GM19193 (cell line): ENCODE results near the gene SNAI3.

Experiments
- POLR2A ChIP-seq: IDR thresholded peaks from 4 replicates; pipeline ENCODE4 v1.6.1; 2011; ENCODE audit not compliant: insufficient read depth, insufficient read length; ENCODE audit errors: extremely low read depth

The SNAI3 gene

DNA sequence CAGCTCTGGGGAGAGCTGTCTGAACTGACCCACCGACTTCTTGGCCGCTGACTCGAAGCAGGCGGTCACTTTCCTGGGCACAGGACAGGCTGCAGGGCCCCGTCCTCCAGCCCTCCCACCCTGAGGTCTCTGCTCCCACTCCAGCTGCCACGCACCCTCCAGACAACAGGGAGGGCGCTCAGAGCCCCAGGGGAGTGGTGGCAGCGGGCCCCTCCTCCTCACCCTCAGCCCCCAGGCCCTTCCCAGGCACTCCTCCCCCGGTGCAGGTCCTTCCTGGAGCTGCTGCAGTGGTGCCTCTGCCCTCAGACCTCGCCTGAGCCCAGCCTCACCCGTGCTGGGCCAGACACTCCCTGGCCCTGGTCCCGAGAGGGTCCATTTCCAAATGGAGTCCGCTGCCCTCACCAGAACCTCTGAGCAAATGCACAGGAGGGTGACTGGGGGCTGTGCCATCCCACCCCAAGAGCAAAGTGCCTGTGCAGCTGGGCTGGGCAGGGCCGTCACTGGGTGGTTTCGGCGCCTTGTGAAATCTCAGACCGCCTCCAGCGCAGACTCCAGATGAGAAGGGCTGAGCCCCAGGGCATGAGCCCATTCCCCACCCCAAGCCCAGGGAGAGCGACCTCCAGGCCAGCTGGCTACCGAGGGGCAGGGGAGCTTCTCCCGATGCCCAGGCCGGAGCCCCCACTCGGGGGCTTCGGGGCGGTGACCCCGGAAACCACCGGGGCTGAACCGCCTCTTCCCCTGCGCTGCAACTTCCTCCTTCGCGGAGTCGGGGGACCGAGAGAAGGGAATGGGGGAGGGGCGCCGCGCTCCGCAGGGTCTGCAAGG is 36.2 kb downstream of the SNAI3 start:
- no peak for TF ChIP-seq POLR2A

DNA sequence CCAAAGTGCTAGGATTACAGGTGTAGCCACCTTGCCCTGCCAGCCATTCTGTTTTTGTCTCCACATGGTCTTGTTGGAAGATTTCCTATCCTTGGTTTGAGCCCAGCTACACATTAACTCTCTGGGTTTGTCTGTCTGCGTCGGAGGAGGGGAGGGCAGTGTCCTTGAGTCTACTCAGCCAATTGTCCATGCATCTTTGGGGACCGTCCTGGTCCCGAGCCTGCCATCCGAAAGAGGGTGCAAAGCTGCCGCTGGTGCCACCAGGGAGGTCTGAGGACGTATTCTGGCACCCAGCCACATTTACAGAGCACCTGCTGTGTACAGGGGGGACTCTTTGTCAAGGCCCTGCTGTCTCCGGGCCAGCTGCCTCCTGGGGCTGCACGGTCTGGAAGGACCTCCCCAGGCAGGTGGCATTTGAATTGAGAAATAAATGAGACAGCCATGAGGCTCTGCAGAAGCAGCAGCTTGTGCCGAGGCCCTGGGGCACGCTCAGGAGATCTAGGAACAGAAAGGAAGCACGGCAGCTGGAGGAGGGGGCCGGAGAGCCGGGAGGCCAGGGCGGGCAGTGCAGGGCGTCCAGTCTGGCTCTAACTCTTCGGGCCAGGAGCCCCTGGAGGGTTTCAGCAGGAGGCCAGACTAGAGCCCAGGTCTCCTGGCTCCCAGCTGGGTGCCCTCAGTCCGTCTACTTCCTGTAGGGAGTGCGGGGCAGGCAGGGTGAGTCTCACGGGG is 36.9 kb downstream of the SNAI3 start:
- TF ChIP-seq POLR2A: no peak

DNA sequence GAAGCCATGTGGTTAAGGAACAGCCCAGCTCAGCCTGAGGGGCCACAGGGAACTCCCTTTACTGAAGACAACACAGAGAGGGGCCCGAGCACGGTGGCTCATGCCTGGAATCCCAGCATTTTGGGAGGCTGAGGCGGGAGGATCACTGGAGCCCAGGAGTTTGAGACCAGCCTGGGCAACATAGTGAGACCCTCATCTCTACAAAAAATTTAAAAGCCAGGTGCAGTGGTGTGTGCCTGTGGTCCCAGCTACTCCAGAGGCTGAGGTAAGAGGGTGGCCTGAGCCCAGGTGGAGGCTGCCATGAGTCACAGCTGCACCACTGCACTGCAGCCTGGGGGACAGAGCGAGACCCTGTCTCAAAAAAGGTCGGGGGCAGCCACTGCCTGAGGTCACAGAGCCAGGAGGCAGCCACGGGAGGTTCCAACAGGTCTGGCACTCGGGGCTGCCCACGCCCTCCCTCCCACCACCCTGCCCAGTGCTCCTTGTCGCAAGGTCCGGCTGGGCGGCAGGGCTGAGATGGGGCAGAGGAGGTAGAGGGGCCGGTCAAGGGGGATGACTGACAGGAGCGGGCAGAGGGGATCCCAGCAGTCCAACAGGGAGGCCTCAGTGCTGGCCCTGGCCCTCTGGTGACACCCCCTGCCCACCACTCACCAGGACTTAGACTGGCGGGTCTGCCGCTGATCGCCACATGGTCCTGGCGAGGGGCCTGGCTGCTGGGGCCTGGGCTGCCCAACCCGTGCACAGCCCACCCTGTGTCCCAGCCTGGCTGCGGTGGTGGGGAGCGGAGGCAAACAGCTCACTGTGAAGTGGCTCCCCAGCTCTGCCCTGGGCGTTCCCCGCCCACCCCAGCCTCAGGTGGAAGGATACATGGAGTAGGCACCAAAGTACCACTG is 38.9 kb downstream of the SNAI3 start:
- no peak for TF ChIP-seq POLR2A

DNA sequence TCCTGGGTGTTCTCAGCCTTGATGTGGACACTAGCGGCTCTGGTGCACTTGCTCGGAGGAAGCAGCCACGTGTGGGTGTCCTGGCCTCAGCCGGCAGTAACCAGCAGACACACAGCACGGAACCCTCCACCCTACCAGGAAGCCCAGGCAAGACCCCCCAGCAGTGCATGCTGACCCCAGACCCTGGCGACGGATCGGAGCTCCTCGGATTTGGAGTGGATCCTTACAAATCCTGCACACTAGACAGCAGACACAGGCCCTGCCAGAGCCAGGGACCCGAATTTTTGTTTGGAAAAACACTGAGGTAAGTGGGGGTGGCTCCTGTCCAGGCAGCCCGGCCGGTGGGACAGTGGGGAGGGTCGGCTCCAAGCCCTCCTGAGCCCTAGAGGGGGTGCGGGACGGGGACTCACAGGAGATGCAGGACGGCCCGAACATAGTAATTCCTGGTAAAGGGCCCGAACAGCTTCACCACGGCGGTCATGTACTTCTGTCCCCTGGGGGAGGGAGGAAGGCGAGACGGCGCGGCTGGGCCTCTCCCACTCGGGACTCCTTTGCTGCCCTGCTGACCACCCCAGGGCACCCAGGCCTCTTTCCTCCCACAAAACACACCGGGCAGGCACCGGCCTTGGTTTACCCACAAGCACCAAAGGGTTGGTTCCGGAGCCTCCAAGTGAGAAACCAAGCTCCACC is 39.8 kb downstream of the SNAI3 start:
- no peak for TF ChIP-seq POLR2A

DNA sequence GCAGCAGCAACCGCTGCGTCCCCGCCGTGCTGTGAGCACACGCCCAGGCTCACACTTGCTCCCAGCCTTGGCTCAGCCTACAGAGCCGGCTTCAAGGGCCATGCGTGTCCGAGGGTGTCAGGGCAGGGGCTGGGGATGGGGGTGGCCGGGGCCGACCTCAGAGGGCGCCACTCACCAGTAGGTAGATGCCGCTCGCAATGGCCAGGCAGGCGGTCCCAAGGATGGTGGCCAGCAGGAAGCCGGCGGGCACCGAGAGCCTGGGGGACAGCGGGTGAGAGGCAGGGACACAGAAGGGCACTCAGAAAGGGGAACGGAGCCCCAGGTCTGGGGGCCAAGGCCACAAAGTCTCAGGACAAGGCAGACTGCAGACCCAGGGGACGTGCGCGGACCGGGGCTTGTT is 40.4 kb downstream of the SNAI3 start:
- TF ChIP-seq POLR2A: no peak

DNA sequence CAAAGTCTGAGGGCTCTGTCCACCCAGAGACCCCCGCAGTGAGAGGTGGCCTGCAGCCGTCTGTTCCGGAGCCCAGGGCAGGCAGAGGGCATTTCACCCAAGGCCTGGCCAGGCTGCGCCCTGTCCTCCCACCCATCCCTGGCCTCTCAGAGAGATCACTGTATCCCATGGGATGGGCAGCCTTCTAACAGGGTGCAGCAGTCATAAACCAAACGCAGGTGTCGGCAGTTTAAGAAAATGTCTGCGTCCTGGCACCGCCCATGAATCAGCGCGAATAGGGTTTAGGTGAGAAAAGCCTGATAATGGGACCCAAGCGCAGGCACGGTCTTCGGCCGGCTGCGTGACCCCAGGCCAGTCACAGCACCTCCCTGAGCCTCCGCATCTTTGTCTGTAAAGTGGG is 40.9 kb downstream of the SNAI3 start:
- TF ChIP-seq POLR2A: no peak

DNA sequence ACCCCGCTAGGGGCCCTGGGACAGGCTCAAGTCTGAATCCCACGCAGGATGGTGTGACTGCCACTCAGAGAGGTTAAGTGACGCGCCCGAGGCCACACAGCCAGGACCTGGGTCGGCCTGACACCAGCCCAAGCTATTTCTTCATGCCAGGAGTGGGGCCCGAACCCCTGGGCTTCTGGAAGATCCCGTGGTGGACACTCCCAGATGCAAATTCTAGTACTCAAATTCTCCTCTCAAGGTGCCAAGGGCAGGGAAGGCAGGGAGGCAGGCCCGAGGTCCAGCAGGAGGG is 42.7 kb downstream of the SNAI3 start:
- no peak for TF ChIP-seq POLR2A

DNA sequence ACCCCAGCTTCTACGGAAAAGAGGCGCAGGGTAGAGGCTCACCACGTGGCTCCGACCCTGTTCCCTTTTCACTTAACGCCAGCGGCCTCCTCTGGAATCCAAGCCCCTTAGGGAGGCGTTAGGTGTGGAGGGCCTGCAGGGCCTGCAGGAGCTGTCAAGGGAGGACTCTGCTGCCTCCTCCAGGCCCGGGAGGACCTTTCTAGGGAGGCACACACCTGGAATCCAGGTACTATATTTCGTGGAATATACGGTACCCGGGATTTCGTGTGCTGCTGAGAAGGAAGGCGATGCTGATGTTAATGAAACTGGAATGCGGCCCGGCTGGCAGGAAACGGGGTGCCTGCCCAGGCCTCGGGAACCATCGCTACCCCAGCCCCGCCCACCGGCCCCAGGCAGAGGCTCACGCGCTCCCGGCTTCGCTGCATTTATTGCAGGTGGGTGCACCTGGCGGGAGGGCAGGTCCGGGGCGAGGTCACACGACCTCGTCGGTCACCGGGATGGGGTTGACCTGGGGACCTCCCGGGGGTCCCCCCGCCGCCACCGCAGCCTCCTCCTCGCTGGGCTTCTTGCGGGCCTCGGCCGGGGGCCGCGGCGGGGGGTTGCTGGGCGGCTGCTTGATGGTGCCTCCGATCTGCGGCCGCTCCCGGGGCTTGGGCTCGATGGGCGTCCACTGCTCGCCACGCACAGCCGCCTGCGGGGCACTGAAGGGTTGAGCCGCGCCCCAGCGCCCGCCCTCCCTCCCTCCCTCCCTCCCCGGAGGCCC is 43.2 kb downstream of the SNAI3 start:
- no peak for TF ChIP-seq POLR2A

DNA sequence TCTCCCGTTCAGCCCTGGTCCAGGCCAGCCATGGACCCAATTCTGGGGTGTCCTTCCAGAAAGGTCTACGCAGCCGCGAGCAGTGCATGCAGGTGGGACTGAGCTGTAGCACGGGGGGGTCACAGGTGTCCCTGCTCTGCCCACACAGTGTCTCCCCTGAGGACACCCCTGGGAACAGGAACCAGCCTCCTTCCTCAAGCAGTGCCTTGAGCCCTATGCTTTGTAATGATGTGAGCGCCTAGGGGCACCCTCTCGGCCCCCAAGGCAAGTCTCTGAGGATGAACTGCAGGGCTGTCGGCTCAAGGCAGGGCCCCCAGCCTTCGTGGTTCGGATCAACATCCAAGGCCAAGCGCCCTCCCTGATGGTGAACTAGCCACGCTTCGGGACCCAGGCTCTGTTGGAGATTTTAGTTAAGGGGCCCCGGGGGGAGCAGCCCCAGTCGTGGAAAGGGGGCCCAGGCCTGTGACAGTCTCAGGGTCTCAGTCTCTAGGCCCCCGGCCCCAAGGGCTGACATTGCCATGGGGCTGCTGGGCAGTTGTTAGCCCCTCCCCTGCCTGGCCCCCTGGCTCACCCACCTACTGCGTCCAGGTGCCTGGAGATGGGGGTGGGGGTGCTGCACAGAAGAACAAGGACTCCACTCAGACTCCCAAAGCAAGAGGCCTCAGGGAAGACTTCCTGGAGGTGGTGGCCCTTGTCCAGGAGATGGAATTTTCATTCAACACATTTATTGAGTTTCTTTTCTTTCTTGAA is 45.6 kb downstream of the SNAI3 start:
- no peak for TF ChIP-seq POLR2A

DNA sequence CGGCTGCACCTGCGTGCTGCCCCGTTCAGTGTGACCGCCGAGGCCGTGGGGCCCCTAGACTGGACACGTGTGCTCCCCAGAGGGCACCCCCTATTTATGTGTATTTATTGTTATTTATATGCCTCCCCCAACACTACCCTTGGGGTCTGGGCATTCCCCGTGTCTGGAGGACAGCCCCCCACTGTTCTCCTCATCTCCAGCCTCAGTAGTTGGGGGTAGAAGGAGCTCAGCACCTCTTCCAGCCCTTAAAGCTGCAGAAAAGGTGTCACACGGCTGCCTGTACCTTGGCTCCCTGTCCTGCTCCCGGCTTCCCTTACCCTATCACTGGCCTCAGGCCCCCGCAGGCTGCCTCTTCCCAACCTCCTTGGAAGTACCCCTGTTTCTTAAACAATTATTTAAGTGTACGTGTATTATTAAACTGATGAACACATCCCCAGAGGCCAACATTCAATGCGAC is 46.2 kb downstream of the SNAI3 start:
- TF ChIP-seq POLR2A: no peak

DNA sequence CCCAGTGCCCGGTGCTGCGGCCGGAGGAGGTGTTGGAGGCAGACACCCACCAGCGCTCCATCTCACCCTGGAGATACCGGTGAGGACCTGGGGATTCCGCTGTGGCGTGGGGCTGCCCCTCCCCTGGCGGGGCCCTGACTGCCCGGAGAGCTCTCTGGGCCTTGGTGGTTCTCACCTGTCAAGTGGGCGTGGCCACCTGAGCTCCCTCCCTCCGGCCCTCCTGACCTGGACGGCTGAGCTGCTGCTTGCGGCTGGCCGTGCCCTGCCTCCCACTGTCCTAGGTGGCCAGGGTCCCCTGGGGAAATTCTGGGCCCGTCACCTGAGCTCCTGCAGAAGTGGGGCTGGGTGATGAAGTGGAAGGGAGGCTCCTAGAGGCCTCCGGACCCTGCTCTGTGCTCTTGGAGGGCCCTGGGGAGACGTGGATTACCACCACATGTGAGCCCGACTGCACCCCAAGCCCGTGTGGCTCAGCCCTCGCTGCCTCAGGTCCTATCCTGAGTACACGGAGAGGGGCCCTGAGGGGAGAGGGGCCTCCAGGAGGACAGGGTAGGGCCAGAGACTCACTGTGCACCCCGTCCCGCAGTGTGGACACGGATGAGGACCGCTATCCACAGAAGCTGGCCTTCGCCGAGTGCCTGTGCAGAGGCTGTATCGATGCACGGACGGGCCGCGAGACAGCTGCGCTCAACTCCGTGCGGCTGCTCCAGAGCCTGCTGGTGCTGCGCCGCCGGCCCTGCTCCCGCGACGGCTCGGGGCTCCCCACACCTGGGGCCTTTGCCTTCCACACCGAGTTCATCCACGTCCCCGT is 46.9 kb downstream of the SNAI3 start:
- no peak for TF ChIP-seq POLR2A
